Lung (tissue), 13 donors: ENCODE data around the gene SLC39A2. TPM values are rescaled to one million over a fixed set of nuclear protein-coding genes. Genes with fewer than 3 reads are reported as not detected.

Source experiments
- ATAC-seq: fragments of 200-7000 bp; cut with Tn5 transposase; one replicate; pipeline ENCODE4 v1.9.1; 2020; ENCODE audit warnings: moderate number of reproducible peaks; ENCODE audit not compliant: insufficient read depth, low FRiP score
- DNase-seq, 3 donors: peaks; one replicate each; pipeline ENCODE4 v3.0.0-alpha.2; 2013 to 2017
- H3K27ac ChIP-seq, 2 donors: one replicate each; pipeline ENCODE4 v1.5.1; 2013; ENCODE audit warnings: mild to moderate bottlenecking in 2 of 2, moderate library complexity in 2 of 2, control low read depth in 1 of 2, inconsistent platforms in 1 of 2, low read depth in 1 of 2, low read length in 1 of 2
- H3K27me3 ChIP-seq, 3 donors: one replicate each; pipeline ENCODE4 v1.5.1; 2013; ENCODE audit warnings: low read length in 2 of 3; ENCODE audit not compliant: control insufficient read depth in 3 of 3, insufficient read depth in 3 of 3
- H3K36me3 ChIP-seq, 4 donors: one replicate each; pipeline ENCODE4 v1.5.1; 2013; ENCODE audit warnings: low read length in 4 of 4, mild to moderate bottlenecking in 1 of 4, moderate library complexity in 1 of 4; ENCODE audit not compliant: control insufficient read depth in 4 of 4, insufficient read depth in 4 of 4
- H3K4me1 ChIP-seq, 5 donors: one replicate each; pipeline ENCODE4 v1.5.1; 2013; ENCODE audit warnings: low read length in 5 of 5, mild to moderate bottlenecking in 2 of 5, moderate library complexity in 1 of 5; ENCODE audit not compliant: control insufficient read depth in 5 of 5, insufficient read depth in 5 of 5
- H3K4me3 ChIP-seq: one replicate; pipeline ENCODE4 v1.5.1; 2013; ENCODE audit warnings: mild to moderate bottlenecking, control low read depth, moderate library complexity
- H3K9ac ChIP-seq, 2 donors: one replicate each; pipeline ENCODE4 v1.5.1; 2013; ENCODE audit warnings: low read length in 2 of 2, control low read depth in 1 of 2; ENCODE audit not compliant: insufficient read depth in 1 of 2
- H3K9me3 ChIP-seq, 4 donors: one replicate each; pipeline ENCODE4 v1.5.1; 2013; ENCODE audit warnings: low read length in 3 of 4, mild to moderate bottlenecking in 1 of 4, moderate library complexity in 1 of 4; ENCODE audit not compliant: control insufficient read depth in 4 of 4, insufficient read depth in 3 of 4
- WGBS, 2 donors: extraction: QIAGEN DNeasy Blood & Tissue Kit; methylation state at CpG; one replicate each; pipeline ENCODE4 v1.1.7; 2013; 5-methylcytosine and 5-hydroxymethylcytosine counted together
- polyA plus RNA-seq, 2 donors: library from polyadenylated mRNA; stranded (reverse); fragments of 200-250 nt; gene quantifications; one replicate each; pipeline ENCODE4 v1.2.1, GENCODE V29; 2013
- small RNA-seq: library from RNA; depleted of rRNA; stranded (forward); fragments of <200 nt; gene quantifications from one replicate; pipeline ENCODE3, GENCODE V24; 2014; ENCODE audit warnings: low replicate concordance
- total RNA-seq, 2 donors: library from RNA; depleted of rRNA in 1 of 2; stranded (reverse); fragments of >200 nt in 1 of 2; gene quantifications; one replicate each; pipeline ENCODE4 v1.2.1, GENCODE V29; 2014 to 2021
- TF ChIP-seq, protein P1 (sequence below): IDR thresholded peaks from 2 replicates; pipeline ENCODE4 v1.5.1; 2012; ENCODE audit warnings: mild to moderate bottlenecking; ENCODE audit errors: control extremely low read depth, extremely low read depth
- donor health status: control.
- donor health status: control.
- donor health status: Bipolar disorder and iron deficiency.
- donor health status: healthy.
- donor health status: DM: yes; HTN: yes; CAD: no.

The SLC39A2 gene
- total and polyA plus RNA-seq, 4 donors, result 0.02 to 0.08 TPM; not detected in 2

DNA sequence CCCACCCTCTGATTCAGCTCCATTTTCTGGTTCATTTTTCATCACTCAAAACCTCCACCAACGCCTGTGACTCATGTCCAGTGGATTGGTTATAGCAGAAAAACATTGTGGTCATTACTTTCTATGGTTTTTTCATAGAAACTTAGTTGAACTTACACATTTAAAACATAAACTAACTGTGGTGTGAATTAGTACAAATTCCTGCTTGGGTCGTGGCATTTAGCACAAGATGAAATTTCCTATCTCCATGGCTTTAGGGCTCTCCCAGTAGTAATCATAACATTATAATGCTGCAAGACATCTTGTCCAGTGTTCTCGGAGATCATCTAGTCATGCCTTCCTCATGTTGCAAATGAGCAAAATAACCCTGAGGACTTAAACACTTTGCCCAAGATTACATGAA, 50.2 kb downstream of the SLC39A2 start:
- no peaks in the 10 kb centered on the region for H3K36me3 ChIP-seq
- 80 to 84% methylated on average over 3 of the region's 3 CpGs for WGBS, 2 donors

DNA sequence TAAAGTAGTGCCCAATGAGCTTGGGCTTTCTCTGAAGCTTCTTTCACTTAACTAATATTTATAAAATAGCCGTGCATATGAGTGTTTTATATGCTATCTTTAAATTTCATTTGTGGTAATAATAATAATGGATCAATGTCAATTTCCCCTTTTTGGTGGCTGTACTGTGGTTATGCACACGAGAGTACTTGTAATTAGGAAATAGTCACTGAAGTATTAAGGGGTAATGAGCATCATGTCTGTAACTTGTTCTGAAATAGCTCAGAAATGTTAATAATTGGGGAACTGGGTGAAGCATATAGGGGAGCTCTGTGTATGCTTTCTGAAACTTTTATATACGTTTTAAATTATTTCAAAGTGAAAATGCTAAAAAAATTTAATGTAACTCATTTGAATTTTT, 51.5 kb downstream of the SLC39A2 start:
- TF ChIP-seq, protein P1, sequence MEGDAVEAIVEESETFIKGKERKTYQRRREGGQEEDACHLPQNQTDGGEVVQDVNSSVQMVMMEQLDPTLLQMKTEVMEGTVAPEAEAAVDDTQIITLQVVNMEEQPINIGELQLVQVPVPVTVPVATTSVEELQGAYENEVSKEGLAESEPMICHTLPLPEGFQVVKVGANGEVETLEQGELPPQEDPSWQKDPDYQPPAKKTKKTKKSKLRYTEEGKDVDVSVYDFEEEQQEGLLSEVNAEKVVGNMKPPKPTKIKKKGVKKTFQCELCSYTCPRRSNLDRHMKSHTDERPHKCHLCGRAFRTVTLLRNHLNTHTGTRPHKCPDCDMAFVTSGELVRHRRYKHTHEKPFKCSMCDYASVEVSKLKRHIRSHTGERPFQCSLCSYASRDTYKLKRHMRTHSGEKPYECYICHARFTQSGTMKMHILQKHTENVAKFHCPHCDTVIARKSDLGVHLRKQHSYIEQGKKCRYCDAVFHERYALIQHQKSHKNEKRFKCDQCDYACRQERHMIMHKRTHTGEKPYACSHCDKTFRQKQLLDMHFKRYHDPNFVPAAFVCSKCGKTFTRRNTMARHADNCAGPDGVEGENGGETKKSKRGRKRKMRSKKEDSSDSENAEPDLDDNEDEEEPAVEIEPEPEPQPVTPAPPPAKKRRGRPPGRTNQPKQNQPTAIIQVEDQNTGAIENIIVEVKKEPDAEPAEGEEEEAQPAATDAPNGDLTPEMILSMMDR, result no peak
- H3K9ac ChIP-seq, result no peak overlapping the region
- DNase-seq (no peak), ATAC-seq (no peak)
- no peaks in the 10 kb centered on the region for H3K36me3 ChIP-seq
- H3K27me3 ChIP-seq, result no peaks in the 10 kb centered on the region
- H3K4me1 ChIP-seq, result peaks cover 0 to 6% (median 0%) of the 10 kb centered on the region in 5 donors
- no peak overlapping the region for H3K27ac ChIP-seq
- H3K4me3 ChIP-seq, result no peak overlapping the region
- no peaks in the 10 kb centered on the region for H3K9me3 ChIP-seq
- WGBS, 2 donors, result 51 to 64% methylated on average over 3 of the region's 3 CpGs

More for the DNA sequence above, 50.2 kb downstream of the SLC39A2 start:
- Histone ChIP-seq H3K9me3 (peaks cover 0 to 2% (median 0%) of the 10 kb centered on the region in 4 donors), H3K27ac (no peak overlapping the region), H3K4me1 (peaks cover 0 to 6% (median under 1%) of the 10 kb centered on the region in 5 donors), H3K4me3 (no peak overlapping the region), H3K27me3 (no peaks in the 10 kb centered on the region), H3K9ac (no peak overlapping the region)
- TF ChIP-seq, protein P1, result no peak
- DNase-seq, result no peak
- no peak for ATAC-seq

Small RNA genes within 50 kb of the gene (small RNA-seq; reads per million reads assigned to genes)
- gene RN7SL189P, result not detected

Other genes starting within 250 kb of the SLC39A2 start
- gene EDDM3B, start 230.9 kb upstream of the SLC39A2 start, total RNA-seq, result not detected
- under 1 TPM in 1 of 2 donors, not detected in 1; 0.09 TPM for gene EDDM3B, start 230.9 kb upstream of the SLC39A2 start, polyA plus RNA-seq
- gene RNASE6, start 218.0 kb upstream of the SLC39A2 start, total RNA-seq, result 10 to 100 TPM in 1 of 2 donors, 1 to 10 TPM in 1; 8.1 to 15.9 TPM
- gene RNASE6, start 218.0 kb upstream of the SLC39A2 start, polyA plus RNA-seq, result 10 to 100 TPM in 1 of 2 donors, 1 to 10 TPM in 1; 5.1 to 37.2 TPM
- 100 to 1,000 TPM; 511 to 773 TPM for gene RNASE1, start 196.4 kb upstream of the SLC39A2 start, total RNA-seq
- gene RNASE1, start 196.4 kb upstream of the SLC39A2 start, polyA plus RNA-seq, result 1,000 to 10,000 TPM; 1,226 to 1,326 TPM
- gene RNASE3, start 107.9 kb upstream of the SLC39A2 start, total RNA-seq, result under 1 TPM in 1 of 2 donors, not detected in 1; 0.31 TPM
- 1 to 10 TPM in 1 of 2 donors, under 1 TPM in 1; 0.79 to 2.5 TPM for gene RNASE3, start 107.9 kb upstream of the SLC39A2 start, polyA plus RNA-seq
- 1 to 10 TPM; 2.4 to 7.8 TPM for gene RNASE2, start 43.8 kb upstream of the SLC39A2 start, total RNA-seq
- gene RNASE2, start 43.8 kb upstream of the SLC39A2 start, polyA plus RNA-seq, result 10 to 100 TPM in 1 of 2 donors, 1 to 10 TPM in 1; 8.7 to 65.0 TPM
- 10 to 100 TPM; 53.8 to 59.6 TPM for gene METTL17, start 9.3 kb upstream of the SLC39A2 start, total RNA-seq
- 10 to 100 TPM; 51.2 to 67.1 TPM for gene METTL17, start 9.3 kb upstream of the SLC39A2 start, polyA plus RNA-seq
- gene NDRG2, start 25.8 kb downstream of the SLC39A2 start, total RNA-seq, result 100 to 1,000 TPM in 1 of 2 donors, 10 to 100 TPM in 1; 50.6 to 112 TPM
- gene NDRG2, start 25.8 kb downstream of the SLC39A2 start, polyA plus RNA-seq, result 10 to 100 TPM; 46.1 to 66.7 TPM
- gene TPPP2, start 30.9 kb downstream of the SLC39A2 start, total RNA-seq, result under 1 TPM in 1 of 2 donors, not detected in 1; 0.65 TPM
- not detected for gene TPPP2, start 30.9 kb downstream of the SLC39A2 start, polyA plus RNA-seq
- not detected for gene RNASE13, start 35.5 kb downstream of the SLC39A2 start, total RNA-seq
- not detected for gene RNASE13, start 35.5 kb downstream of the SLC39A2 start, polyA plus RNA-seq
- not detected for gene RNASE7, start 43.1 kb downstream of the SLC39A2 start, total RNA-seq
- gene RNASE7, start 43.1 kb downstream of the SLC39A2 start, polyA plus RNA-seq, result under 1 TPM; 0.13 to 0.18 TPM
- gene RNASE8, start 58.5 kb downstream of the SLC39A2 start, total RNA-seq, result not detected
- not detected for gene RNASE8, start 58.5 kb downstream of the SLC39A2 start, polyA plus RNA-seq
- gene ARHGEF40, start 71.0 kb downstream of the SLC39A2 start, total RNA-seq, result 10 to 100 TPM; 36.7 to 48.6 TPM
- gene ARHGEF40, start 71.0 kb downstream of the SLC39A2 start, polyA plus RNA-seq, result 10 to 100 TPM; 13.1 to 17.8 TPM
- gene ZNF219, start 99.4 kb downstream of the SLC39A2 start, total RNA-seq, result 10 to 100 TPM in 1 of 2 donors, 1 to 10 TPM in 1; 8.0 to 48.5 TPM
- gene ZNF219, start 99.4 kb downstream of the SLC39A2 start, polyA plus RNA-seq, result 10 to 100 TPM; 21.6 to 38.3 TPM
- gene TMEM253, start 101.8 kb downstream of the SLC39A2 start, total RNA-seq, result under 1 TPM; 0.20 to 0.52 TPM
- gene TMEM253, start 101.8 kb downstream of the SLC39A2 start, polyA plus RNA-seq, result under 1 TPM; 0.24 to 0.43 TPM
- not detected for gene OR5AU1, start 156.8 kb downstream of the SLC39A2 start, total RNA-seq
- not detected for gene OR5AU1, start 156.8 kb downstream of the SLC39A2 start, polyA plus RNA-seq